Anterior cingulate cortex (tissue), 58 donors: ENCODE data around the gene PPM1L.
A peak's percentile ranks its signal among the peaks of the same experiment; 100 is the strongest.

ENCODE experiments used
- DNase-seq, 58 donors: peaks; one replicate each; lab custom pipeline; 2025; lab: John Stamatoyannopoulos, UW

The PPM1L gene

GRCh38 chr3:160841455-160841854 lies 85.4 kb downstream of the PPM1L start:
- DNase-seq, result no peak

- no peak for DNase-seq
Measured at GRCh38 chr3:160842021-160843005, 86.3 kb downstream of the PPM1L start.

- DNase-seq, result no peak
Measured at GRCh38 chr3:160851629-160852210, 95.7 kb downstream of the PPM1L start.

- DNase-seq, result no peak
Measured at GRCh38 chr3:160852856-160853255, 96.8 kb downstream of the PPM1L start.

GRCh38 chr3:160856450-160856849 lies 100.4 kb downstream of the PPM1L start:
- DNase-seq, result no peak

DNA sequence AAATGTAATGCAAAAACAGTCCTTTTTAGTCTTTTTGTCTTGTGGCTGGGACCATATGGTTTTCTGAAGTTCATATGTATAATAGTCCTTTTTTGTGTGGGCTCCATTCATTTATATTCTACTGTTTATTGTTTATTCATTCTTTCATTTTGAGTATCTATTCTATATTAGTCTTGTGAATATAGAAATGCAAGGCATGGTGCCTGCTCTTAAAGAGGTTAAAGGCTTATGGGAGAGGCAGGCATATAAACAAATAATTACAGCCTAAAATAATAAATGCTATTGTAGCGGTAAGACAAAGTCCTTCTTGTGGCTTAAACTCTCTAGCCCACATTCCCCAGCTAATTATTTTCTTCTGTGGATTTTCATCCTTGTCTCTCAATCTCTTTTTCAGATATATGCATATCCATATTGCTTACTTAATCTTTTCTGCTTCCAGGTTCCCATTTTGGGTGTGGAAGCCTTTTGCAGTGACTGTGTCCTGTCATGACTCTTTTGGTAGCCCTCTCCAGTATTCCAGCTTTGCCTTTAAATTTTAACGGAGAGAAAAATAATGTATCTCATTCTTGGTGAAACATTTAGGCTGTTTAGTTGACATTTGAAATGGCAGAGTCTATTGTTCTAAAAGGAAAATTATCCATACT lies 101.6 kb downstream of the PPM1L start:
- no peak for DNase-seq

DNA sequence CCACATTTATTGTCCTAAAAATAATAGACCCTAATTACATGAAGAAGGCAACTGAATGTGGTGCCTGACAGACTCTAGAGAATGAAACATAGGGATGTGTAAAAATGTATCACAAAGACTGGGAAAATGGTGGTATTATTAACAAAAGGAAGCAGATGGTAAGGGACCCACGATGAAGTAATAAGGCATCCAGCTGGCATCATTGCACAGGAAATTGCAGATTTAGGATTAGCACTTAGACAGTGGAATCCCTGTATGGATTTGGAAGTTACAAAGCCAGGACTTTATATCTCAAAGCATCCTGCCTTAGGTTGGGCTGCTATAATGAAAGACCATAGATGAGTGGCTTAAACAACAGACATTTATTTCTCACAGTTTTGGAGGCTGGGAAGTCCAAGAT lies 104.3 kb downstream of the PPM1L start:
- DNase-seq, result no peak

DNA sequence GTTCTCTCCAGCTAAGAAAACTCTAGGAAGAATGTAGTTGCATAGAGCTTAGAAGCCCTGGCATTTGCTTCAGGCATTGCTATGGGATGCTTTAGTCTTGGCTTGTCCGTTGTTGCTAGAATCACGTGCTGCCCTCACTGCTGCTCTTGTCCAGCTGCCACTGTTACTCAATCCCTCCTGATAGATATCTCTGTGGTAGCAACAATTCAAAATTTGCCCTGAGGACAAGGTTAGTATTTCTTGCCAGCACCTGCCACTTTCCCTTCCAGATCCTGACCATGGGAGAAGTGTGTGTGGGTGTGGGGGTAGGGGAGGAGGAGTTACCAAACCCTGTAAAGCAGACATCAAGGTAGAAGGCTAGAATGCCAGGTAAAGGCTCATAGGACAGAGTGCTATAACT lies 113.8 kb downstream of the PPM1L start:
- no peak for DNase-seq

GRCh38 chr3:160870327-160870726 lies 114.3 kb downstream of the PPM1L start:
- no peak for DNase-seq

- DNase-seq, result no peak
Measured at GRCh38 chr3:160874736-160875135, 118.7 kb downstream of the PPM1L start.

DNA sequence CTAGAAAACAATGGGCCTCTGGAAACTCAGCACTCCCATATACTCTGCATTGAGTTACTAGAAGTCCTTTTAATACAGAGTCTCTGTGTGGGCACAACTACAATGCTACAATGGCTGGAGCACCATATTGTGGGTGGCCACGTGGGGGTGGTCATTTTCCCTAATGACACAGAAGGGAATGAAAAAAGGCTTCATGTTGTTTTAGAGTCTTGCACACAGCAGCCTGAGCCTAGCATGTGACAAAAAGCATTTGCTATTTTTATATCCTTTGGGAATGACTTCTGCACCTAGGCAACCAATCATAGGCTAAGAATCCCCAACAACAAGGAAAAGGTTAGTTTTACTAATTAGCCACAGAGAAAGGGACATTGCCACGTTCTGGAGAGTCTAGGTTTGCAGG lies 120.6 kb downstream of the PPM1L start:
- DNase-seq, result peak in 13 of 58 donors; percentile 2 to 52 (median 8)

DNA sequence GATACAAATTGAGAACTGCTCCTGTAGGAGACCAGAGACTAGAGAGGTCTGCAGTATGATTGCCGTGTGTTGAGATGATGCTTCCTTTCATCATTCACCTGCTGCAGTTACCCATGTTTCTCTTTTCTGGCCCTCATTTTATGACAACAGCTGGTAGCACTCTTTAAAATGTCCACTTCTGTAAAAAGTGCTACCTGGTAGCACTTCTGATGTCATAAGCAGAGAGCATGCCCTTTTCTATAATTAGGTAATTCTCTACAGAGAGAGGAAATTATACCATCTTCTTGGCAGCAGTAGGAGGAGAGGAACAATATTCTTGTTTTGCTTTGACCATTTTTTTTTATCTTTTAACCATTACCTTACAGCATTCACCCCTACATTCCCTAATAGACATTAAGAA lies 123.8 kb downstream of the PPM1L start:
- DNase-seq, result no peak

- DNase-seq, result no peak
Measured at GRCh38 chr3:160883373-160883772, 127.3 kb downstream of the PPM1L start.

- DNase-seq, result peak in 44 of 58 donors; percentile 4 to 83 (median 48)
Measured at GRCh38 chr3:160885791-160886286, 129.8 kb downstream of the PPM1L start.

DNA sequence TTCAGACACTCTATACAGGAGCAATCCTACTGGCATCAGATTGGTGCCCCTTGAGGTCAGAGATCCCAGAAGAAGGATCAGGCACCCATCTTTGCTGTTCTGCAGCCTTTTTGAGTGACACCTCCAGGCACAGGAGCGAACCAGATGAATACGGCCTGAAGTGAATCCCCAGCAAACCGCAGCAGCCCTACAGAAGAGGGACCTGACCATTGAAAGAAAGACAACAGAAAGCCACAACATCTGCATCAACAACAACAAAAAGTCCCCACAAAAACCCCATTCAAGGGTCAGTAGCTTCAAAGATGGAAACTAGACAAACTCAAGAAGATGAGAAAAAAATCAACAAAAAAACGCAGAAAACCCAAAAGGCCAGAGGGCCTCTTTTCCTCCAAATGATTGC lies 130.4 kb downstream of the PPM1L start:
- DNase-seq, result no peak

GRCh38 chr3:160893207-160893606 lies 137.2 kb downstream of the PPM1L start:
- no peak for DNase-seq

DNA sequence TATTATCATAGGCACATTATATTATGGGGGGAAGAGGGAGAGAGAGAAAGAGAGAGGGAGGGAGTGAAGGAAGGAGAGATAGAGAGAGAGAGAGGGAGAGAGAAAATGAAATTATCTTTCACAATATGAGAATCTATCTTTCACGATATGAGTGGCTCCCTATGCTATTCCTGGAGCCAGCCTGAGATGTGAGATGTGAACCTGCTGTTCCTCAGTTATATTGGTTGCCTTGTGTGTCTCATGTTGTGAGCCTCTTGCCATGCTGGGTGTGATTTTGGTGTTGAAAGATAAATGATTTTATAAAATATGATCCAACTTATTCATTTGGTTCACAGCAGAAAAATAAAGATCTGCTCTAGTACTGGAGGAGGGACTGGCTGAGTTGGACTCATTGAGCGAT lies 148.7 kb downstream of the PPM1L start:
- DNase-seq, result peak in 8 of 58 donors; percentile 1 to 51 (median 13)

DNA sequence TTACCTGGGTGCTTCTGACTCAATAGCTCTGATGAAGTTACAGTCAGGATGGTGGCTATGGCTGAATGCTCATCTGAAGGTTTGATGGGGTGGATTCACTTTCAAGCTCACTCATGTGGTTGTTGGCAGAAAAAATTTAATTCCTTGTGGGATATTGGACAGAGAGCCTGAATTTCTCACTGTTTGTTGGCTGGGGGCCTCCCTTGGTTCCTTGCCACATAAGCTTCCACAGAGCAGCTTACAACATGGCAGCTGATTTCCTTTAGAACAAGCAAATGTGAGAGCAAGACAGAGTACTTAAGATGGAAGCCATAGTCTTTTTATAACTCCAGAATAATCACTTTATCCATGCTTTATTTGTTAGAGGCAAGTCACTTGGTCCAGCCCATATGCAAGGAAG lies 150.6 kb downstream of the PPM1L start:
- DNase-seq, result no peak

DNA sequence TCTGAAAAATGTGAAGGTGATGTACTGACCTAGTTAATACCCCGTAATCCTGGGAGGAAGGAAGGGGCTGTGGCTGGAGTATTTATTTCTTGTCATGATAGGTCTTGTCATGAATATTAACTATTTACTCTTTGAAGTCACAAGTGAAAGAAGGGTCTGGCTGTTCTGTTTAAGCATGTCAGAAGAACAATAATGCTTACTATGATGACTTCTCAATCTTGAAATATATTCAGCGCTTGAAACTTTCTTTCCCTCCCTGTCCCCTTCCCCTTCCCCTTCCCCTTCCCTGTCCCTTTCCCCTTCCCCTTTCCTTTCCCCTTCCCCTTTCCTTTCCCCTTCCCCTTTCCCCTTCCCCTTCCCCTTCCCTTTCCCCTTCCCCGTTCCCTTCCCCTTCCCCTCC lies 153.9 kb downstream of the PPM1L start:
- no peak for DNase-seq

GRCh38 chr3:160911411-160911810 lies 155.4 kb downstream of the PPM1L start:
- DNase-seq, result no peak

DNA sequence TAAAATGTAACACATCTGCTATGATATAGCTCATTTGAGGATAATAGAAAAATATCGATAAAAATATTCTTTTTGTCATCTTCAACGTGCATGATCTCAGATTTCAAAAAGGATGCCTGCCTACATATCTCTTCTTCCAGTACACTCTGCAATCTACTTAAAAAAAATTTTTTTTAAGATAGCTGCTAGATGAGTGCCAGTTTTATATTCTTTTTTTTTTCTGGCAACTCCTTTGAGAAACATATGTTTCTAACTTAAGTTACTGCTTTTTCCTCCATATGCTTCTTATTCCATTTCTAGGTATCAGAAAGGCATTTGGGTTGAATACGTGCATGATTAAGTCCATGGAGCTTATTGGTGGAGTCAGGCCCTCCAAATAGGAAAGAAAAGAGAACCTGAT lies 160.4 kb downstream of the PPM1L start:
- DNase-seq, result no peak
